Kidney epithelial cell (primary cell): Measurements from ENCODE around the gene AKNAD1. TPM values are rescaled to one million over a fixed set of nuclear protein-coding genes. Genes with fewer than 3 reads are reported as not detected.

Experiments used
- DNase-seq: peaks from one replicate; pipeline ENCODE4 v3.0.0-alpha.2; 2010; ENCODE audit warnings: low read depth
- H3K27me3 ChIP-seq: 2 replicates; pipeline ENCODE4 v1.6.0; 2011; ENCODE audit warnings: low read length; ENCODE audit not compliant: control insufficient read depth, insufficient read depth
- H3K36me3 ChIP-seq: 2 replicates; pipeline ENCODE4 v1.5.1; 2011; ENCODE audit warnings: low read length; ENCODE audit not compliant: control insufficient read depth, insufficient read depth
- H3K4me3 ChIP-seq: 2 replicates; pipeline ENCODE4 v1.5.1; 2011; ENCODE audit warnings: low read depth, mild to moderate bottlenecking, control low read depth, low read length
- CTCF ChIP-seq: IDR thresholded peaks from 2 replicates; pipeline ENCODE4 v1.5.1; 2011; ENCODE audit warnings: mild to moderate bottlenecking, moderate library complexity, low read length, control low read depth, inconsistent platforms; ENCODE audit not compliant: insufficient read depth, poor library complexity, severe bottlenecking
- total RNA-seq: library from RNA; depleted of rRNA; stranded (reverse); fragments of >200 nt; gene quantifications from 2 replicates; pipeline ENCODE4 v1.2.3, GENCODE V29; 2015

Gene AKNAD1
- total RNA-seq, 1 donor from 2014 or later: 1.8 TPM

- no peak overlapping the region for H3K4me3 ChIP-seq
- H3K36me3 ChIP-seq: no peaks in the 10 kb centered on the region
- H3K27me3 ChIP-seq: no peaks in the 10 kb centered on the region
- no peak for DNase-seq
- no peak for TF ChIP-seq CTCF
Observed at GRCh38 chr1:108871050-108871724, 14.3 kb upstream of the AKNAD1 start.

- no peak overlapping the region for H3K4me3 ChIP-seq
- no peaks in the 10 kb centered on the region for H3K36me3 ChIP-seq
- H3K27me3 ChIP-seq: no peaks in the 10 kb centered on the region
- TF ChIP-seq CTCF: no peak
- no peak for DNase-seq
Observed at GRCh38 chr1:108865316-108865910, 8.5 kb upstream of the AKNAD1 start.

- H3K27me3 ChIP-seq: no peaks in the 10 kb centered on the region
- no peak overlapping the region for H3K4me3 ChIP-seq
- TF ChIP-seq CTCF: no peak
- no peak for DNase-seq
- no peaks in the 10 kb centered on the region for H3K36me3 ChIP-seq
Observed at GRCh38 chr1:108863984-108864383, 7.1 kb upstream of the AKNAD1 start.

- no peak for TF ChIP-seq CTCF
- DNase-seq: no peak
- H3K27me3 ChIP-seq: no peaks in the 10 kb centered on the region
- no peak overlapping the region for H3K4me3 ChIP-seq
- no peaks in the 10 kb centered on the region for H3K36me3 ChIP-seq
Observed at GRCh38 chr1:108862698-108863477, 6.0 kb upstream of the AKNAD1 start.

GRCh38 chr1:108862017-108862610 is 5.2 kb upstream of the AKNAD1 start:
- Histone ChIP-seq H3K36me3 (no peaks in the 10 kb centered on the region), H3K27me3 (no peaks in the 10 kb centered on the region), H3K4me3 (no peak overlapping the region)
- TF ChIP-seq CTCF: no peak
- no peak for DNase-seq
